Activated CD8-positive, alpha-beta memory T cell treated with anti-CD3 and anti-CD28 coated beads for 36 hours (primary cell): ENCODE measurements around the gene GPR3. TPM values are rescaled to one million over a fixed set of nuclear protein-coding genes. Genes with fewer than 3 reads are reported as not detected.

Experiments used
- CTCF ChIA-PET: fragments of 350-600 bp; sonication (Branson Sonifier 250); formaldehyde crosslinking; loops from one replicate; lab custom pipeline; 2021; ENCODE audit warnings: antibody characterized with exemption; lab: Charles Lee
- POLR2A ChIA-PET: fragments of 350-600 bp; sonication (Branson Sonifier 250); formaldehyde crosslinking; loops from one replicate; lab custom pipeline; 2021; ENCODE audit warnings: antibody characterized with exemption; lab: Charles Lee
- total RNA-seq, 2 experiments: library from RNA; stranded (reverse); gene quantifications; one replicate each; pipeline ENCODE4 v1.2.3, GENCODE V29; 2021

Gene GPR3
- total RNA-seq, 2 experiments from 2014 or later: 3.6 to 4.1 TPM

DNA sequence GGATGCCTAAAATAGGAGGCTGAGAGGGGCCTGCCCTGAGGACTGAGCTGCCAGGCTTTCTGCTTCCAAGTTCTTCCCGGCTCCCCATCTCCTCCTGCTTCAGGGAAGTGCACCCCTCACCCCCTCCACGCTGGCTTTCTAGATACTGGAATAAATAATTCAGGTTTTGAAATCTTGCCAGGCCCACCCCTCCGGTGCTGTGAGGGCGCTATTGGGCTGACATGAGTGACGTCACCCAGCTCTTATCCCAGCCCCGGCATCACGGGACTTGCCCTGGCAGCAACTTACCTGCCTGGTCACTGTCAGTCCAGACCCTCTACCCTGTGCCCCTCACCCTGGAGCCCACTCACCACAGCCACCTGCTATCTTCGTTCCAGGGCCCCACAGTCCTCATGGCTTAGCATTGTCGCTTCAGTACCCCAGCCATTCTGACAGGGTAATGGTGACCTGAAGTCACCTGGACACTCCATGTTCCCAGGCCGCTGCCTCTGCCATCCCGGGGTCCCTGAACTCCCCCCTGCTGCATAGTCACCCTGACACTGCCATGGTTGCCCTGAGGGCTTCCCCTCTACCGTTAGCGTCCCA lies 819 bp upstream of the GPR3 start:
- ChIA-PET POLR2A (interaction anchor here (0.7 to 1.2 kb wide), 2 partner anchors 26 to 106 kb away, joined by 4 to 6 read pairs; no protein-coding TSS in a partner anchor), CTCF (interaction anchor here (0.7 to 7.1 kb wide), 17 partner anchors 12 to 269 kb away, joined by 3 to 107 read pairs (median 4); partner anchors contain the start of genes MAP3K6, SYTL1 and TMEM222)

DNA sequence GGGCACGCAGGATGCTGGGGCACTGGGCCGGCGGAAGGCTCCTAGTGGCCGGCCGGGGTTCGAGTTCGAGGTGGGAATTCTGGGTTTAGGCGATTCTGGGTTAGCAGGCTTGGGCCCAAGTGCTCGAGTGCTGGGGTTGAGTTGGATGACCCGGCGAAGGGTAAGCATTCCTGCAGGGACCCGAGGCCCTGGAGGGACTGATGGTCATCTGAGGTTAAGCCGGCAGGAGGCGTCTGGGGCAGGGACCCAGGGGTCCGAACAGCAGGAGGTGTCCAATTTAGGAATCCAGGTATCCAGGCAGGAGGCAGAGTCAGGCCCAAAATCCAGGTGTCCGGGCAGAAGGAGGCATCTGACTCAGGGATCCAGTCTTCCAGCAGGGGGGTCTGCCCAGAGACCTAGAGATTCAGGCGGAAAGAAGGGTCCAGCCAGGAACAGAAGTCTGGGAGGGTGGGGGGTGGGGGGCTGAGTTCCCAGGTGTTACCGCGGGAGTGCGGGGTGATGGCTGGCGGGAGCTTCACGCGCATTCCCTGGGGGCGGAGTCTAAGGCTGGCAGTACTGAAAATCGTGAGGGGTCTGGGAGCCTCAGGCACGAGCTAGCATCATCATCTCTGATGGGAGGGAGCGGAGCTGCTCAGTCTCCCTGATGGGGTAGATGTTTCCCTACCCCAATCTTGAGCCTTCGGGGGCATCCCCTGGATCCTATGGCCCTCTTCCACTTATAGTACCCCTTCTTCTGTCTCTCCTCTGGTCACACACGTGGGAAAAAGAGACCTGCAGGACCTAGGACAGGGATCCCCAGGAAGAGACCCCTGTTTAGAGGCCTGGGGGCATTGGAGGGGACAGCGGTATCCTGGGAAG lies 585 bp downstream of the GPR3 start:
- POLR2A ChIA-PET: no interaction called here

DNA sequence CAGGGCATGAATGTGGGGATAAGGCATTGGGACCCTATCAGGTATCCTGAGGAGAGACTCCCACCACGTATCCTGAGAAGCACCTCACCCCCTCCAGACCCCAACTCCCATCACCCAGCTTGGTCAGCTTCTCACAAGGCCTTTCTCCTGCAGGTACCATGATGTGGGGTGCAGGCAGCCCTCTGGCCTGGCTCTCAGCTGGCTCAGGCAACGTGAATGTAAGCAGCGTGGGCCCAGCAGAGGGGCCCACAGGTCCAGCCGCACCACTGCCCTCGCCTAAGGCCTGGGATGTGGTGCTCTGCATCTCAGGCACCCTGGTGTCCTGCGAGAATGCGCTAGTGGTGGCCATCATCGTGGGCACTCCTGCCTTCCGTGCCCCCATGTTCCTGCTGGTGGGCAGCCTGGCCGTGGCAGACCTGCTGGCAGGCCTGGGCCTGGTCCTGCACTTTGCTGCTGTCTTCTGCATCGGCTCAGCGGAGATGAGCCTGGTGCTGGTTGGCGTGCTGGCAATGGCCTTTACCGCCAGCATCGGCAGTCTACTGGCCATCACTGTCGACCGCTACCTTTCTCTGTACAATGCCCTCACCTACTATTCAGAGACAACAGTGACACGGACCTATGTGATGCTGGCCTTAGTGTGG lies 1.3 kb downstream of the GPR3 start:
- ChIA-PET POLR2A (no interaction called here), CTCF (interaction anchor here (0.9 to 7.4 kb wide), 4 partner anchors 36 to 213 kb away, joined by 3 to 159 read pairs (median 18); partner anchors contain the start of gene WASF2)

More for the DNA sequence above, 585 bp downstream of the GPR3 start:
- CTCF ChIA-PET: interaction anchor here (1.0 to 7.4 kb wide), 2 partner anchors 94 to 214 kb away, joined by 4 to 159 read pairs; no protein-coding TSS in a partner anchor

DNA sequence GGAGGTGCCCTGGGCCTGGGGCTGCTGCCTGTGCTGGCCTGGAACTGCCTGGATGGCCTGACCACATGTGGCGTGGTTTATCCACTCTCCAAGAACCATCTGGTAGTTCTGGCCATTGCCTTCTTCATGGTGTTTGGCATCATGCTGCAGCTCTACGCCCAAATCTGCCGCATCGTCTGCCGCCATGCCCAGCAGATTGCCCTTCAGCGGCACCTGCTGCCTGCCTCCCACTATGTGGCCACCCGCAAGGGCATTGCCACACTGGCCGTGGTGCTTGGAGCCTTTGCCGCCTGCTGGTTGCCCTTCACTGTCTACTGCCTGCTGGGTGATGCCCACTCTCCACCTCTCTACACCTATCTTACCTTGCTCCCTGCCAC lies 1.8 kb downstream of the GPR3 start:
- ChIA-PET POLR2A (no interaction called here), CTCF (interaction anchor here (0.6 to 7.4 kb wide), 11 partner anchors 17 to 213 kb away, joined by 3 to 159 read pairs (median 6); partner anchors contain the start of gene WASF2)

DNA sequence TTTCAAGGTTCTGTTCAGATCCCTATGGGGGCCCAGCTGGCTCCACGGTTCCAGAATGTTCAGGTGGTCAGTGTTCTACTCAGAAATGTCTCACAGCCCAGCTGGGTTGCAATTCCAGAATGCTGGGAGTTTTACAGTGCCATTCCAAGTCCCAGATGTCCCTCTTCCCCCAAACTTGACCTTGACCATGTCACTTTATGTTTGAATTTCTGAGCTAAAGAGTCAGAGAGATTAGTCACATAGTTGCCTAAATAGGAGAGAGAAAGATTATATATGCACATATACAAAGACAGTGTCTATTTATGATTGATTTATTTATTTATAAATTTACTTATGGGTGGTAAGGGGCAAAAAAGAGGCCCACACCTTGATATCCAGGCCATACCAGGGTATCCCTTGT lies 2.5 kb downstream of the GPR3 start:
- POLR2A ChIA-PET: no interaction called here
- CTCF ChIA-PET: interaction anchor here (0.6 to 7.4 kb wide), 17 partner anchors 13 to 350 kb away, joined by 3 to 159 read pairs (median 4); partner anchors contain the start of gene WASF2

DNA sequence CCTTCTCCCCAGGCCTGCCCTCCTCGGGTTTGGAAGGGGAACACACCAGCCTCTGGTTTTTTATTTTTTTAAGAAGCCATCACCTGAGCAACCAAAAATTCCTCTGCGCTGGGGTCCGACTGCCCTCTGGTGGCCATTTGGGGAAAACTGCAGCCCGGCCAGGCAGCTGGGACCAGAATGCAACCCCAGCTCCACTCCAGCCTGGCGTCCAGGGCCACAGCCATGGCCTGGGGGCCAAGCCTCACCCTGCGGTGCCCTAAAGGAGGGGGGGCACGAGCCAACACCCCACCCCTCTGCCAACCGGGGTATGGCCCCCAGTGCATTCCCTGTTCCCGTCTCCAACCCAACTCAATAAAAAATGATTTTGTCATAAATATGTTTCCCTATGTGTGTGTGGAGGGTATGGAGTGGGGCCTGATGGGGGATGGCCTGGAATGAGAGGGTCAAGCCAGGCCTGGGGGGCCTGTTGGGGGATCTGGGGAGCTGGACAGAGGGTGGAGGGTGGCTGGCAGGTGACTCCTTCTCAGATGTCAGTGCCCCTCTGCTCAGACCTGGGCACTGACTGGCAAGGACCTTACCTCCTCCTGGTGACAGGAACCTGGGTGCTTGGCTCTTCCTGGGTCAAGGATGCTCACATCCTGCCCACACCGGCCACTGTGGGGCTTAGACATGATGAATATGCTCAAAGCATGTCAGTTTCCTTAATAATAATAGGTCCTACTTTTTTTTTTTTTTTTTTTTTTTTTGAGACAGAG lies 3.2 kb downstream of the GPR3 start:
- POLR2A ChIA-PET: interaction anchor here (0.6 to 0.7 kb wide), 2 partner anchors 99 to 489 kb away, joined by 4 to 11 read pairs; no protein-coding TSS in a partner anchor

DNA sequence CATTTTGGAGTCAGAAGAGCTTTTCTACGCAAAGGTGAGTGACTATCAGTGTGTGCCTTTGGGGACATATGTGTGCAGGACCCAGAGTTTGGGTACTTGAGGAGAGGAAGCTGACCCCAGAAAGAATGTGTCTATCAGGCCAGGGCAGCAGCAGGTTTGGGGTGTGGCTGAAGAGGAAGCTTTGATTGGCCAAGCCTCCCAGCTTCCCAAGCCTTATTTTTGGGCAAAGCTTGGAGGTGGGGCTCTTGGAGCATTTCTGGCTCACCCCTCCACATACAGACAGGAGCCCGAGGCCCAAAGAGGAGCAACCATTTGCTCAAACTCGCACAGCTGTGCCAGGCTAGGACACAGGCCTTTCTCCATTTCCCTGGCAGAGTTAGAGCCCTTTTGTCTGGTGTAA lies 4.7 kb downstream of the GPR3 start:
- ChIA-PET CTCF (interaction anchor here (0.7 to 7.4 kb wide), 7 partner anchors 10 to 918 kb away, joined by 3 to 159 read pairs (median 4); no protein-coding TSS in a partner anchor), POLR2A (no interaction called here)

More for the DNA sequence above, 3.2 kb downstream of the GPR3 start:
- CTCF ChIA-PET: interaction anchor here (0.6 to 7.4 kb wide), 19 partner anchors 9 to 489 kb away, joined by 3 to 159 read pairs (median 4); no protein-coding TSS in a partner anchor

DNA sequence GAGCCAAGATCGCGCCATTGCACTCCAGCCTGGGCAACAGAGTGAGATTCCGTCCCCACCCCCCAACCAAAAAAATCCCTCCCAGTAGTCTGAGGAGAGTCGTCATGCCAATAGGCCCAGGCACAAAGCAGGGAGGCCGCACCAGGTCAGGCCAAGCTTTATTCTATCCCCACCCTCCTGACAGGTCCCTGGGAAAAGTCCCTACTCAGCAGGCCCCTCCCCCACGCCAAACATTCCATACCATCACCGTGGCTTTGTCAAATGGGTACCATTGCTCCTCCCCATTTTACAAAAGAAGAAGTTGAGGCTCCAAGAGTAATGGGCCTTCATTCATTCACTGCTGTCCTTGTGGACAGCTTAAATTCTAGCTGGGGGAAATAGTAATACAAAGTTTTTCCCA lies 5.3 kb downstream of the GPR3 start:
- POLR2A ChIA-PET: no interaction called here
- CTCF ChIA-PET: interaction anchor here (1.4 to 7.4 kb wide), 3 partner anchors 32 to 203 kb away, joined by 4 to 159 read pairs (median 4); no protein-coding TSS in a partner anchor

DNA sequence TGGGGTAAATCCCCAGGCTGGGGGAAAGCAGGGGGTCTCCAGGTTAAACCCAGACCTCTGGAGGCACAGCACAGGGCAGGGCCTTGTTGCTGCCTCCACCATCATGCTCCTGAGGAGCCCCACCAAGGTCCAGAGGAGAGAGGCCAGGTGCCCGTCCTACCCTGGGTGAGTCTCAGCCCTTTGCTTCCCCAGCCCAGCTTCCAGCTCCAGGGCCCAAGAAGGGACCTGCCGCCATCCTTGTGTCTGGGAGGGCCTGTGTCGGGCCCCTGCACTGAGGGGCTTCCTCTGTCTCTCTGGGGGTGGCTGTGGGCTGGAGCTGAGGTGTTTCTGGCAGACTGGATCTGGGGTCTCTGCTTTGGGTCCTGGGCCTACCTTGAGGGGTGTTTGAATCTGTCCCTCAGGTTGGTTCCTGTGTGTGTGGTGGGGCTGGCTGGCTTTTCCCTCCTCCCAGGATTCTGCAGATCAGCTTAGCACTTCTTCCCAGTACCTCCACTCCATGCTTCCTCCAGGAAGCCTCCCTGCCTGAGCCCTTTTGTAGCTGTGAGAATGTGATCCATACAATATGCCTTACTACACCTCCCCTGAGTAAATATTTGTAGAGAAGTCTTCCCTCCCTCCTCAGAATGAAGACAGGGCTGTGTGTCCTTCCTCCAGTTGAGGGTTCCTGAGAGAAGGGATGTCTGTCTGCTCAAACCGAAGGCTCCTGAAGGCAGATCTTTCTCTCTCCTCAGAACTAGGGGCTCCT lies 6.2 kb downstream of the GPR3 start:
- POLR2A ChIA-PET: no interaction called here
- CTCF ChIA-PET: interaction anchor here (1.1 to 7.4 kb wide), 3 partner anchors 33 to 100 kb away, joined by 3 to 159 read pairs (median 4); no protein-coding TSS in a partner anchor

DNA sequence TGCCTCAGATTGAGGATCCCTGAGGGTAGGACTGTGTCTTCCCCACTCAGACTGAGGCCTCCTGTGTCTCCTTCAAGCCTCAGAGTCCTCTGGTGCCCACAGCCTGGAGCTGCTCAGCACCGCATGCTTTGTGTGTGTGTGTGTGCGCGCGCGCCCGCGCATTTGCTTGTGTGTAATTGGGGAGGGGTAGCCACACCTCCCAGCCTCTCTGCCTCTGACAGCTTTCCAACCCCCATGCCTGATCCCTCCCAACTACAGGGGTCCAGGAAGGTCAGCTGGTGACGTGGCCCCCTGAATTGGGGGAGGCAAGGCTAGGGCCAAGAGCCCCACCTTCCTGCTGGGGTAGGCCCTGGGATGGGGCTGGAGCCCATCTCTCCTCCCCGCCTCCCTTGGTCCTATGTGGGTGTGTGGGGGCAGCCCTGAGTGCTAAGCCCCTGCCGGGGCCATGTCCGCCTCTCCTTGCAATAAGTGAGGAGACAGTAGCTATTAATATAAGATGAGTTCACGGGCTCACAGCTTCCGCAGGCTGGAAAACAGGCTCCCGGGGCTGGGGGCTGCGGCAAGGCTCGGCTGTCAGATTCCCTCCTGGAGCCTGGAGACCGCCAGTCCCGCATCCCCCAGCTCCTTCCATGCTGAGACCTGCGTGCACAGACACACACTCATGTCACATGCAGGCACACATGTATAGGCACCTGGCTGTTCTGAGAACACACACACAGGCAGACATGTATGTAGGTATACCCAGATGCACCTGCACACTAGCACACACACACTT lies 7.0 kb downstream of the GPR3 start:
- POLR2A ChIA-PET: no interaction called here

DNA sequence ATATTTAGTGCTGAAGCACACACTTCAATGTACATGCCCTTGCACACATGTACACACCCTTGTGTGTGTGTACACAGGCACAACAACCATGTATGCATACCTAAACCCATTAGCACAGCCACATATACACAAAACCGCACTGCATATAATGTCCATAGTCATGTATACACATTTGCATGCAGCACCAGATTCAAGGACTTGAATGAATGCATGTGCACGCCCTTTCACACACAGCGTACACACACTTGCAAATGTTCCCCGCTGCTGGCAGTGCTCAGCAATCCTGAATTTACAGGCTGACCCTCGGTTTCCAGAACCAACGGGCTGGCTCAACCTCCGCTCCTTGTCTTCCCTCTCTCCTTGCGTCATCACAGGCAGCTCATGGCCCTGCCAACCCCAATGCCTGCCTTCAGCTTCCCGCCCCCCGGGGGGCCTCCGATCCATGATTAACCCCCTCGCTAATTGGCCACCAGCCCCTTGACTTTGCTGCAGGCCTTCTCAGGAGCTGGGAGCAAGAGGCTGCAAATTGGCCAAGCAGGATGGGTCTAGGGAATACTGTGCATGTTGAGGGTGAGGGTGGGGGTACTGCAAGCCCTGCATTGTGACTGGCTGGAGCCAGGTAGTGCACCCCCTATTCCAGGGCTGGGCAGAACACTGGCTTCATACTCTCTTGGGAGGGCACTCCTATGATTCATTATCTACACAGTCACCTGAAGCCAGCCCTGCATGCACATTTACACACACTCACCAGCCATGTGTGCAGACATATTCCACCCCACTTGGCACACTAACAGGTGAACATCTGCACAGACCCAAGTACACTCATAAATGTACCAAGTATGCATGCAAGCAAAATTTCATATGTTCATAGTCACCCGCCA lies 7.9 kb downstream of the GPR3 start:
- POLR2A ChIA-PET: no interaction called here
- CTCF ChIA-PET: interaction anchor here (1.1 to 7.4 kb wide), 6 partner anchors 14 to 206 kb away, joined by 3 to 159 read pairs (median 4); no protein-coding TSS in a partner anchor

More for the DNA sequence above, 7.0 kb downstream of the GPR3 start:
- CTCF ChIA-PET: interaction anchor here (1.1 to 7.4 kb wide), 2 partner anchors 65 to 101 kb away, joined by 3 to 159 read pairs; no protein-coding TSS in a partner anchor

DNA sequence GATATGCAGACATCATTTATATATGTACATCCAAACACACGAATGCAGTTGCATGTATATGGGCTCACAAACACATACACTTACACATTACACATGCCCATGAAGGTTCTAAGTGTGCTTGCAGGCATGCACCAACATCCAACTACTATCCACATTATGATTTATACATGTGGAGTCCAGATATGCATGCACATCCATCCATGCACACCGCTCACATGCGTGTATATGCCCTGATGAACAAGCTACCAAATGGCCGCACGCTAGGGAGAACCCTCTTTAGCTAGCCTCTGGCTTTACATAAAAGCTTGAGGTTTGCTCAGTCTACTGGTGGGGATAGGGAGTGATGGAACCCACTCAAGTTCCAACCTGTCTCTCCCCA lies 8.5 kb downstream of the GPR3 start:
- ChIA-PET CTCF (interaction anchor here (1.2 to 1.5 kb wide), 4 partner anchors 13 to 205 kb away, joined by 3 to 5 read pairs (median 4); no protein-coding TSS in a partner anchor), POLR2A (no interaction called here)

DNA sequence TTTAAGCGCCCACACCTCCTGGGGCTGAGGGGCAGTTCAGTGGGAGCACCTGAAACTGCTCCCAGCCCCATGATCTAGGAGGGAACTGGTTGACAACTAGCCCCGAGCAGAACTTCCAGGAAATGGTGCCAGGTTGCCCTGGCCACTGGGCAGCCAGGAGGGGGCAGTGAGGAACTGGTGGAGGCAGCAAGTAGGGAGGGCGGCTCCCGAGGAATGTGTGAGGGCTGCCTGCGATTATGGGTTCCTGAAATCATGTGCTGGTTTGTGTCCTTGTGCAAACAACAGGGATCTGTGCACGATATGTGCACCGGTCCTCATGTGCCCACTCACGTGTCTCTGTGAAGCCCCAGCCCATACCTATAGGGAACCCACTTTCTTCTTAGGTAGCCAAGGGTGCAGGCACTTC lies 9.9 kb downstream of the GPR3 start:
- ChIA-PET CTCF (interaction anchor here (0.5 to 1.2 kb wide), 3 partner anchors 44 to 98 kb away, joined by 3 to 4 read pairs (median 4); no protein-coding TSS in a partner anchor), POLR2A (no interaction called here)

DNA sequence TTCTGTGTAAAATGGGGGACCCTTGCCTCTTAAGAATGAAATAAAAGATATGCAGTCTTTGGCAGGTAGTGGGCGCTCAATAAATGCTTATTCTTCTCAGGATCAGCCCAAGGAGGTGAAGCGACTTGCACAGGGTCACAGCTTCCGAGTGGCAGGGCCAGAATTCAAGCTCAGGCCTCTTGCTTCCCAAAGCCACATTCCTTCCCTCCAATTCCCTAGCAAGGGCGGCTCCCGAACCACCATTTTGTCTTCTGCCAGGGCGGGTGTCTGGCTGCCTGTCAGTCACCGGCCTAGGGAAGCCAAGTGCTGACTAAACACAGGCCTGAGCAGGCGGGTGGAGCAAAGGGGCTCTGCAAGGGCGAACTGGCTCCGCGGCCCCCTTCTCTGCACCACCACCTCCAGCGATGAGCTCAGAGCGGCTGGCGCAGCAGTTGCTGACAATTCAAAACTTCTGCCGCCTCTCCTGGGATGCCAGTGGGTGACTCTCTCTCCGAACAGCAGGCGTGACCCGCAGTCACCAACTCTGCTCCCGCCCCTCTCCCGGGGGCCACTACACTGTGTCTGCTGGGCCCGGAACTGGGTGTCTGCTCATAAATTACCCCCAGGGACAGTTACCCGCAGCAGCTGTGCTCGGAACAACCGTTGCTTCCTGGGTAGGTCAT lies 10.8 kb downstream of the GPR3 start:
- CTCF ChIA-PET: interaction anchor here (0.6 to 2.0 kb wide), 3 partner anchors 7 to 58 kb away, joined by 4 to 6 read pairs (median 4); no protein-coding TSS in a partner anchor
- POLR2A ChIA-PET: no interaction called here

DNA sequence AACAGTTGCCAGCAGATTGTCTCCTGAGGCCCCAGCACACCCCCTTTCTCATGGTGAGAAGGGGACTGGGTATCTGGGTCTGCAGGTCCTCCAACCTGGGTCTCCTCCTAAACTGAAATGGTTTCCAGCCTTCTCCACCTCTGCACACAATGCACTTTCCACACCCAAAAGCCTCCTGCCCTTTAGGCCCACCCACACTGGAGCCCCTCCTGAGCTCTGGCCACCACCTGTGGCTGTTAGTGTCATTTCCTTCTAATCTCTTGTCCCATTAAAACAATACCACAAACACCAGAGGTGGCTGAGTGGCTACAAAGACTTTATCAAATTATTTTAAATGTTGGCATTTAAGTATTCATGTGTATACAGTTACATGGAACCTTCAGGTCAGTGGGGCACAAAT lies 11.5 kb downstream of the GPR3 start:
- ChIA-PET CTCF (interaction anchor here (2.0 kb wide), 1 partner anchor 8 kb away, joined by 6 read pairs; no protein-coding TSS in a partner anchor), POLR2A (no interaction called here)
